GM12891 (cell line): ENCODE results near the gene FAM89A.
"Not testable (repeated sequence)": the region's sequence is repeated elsewhere in the genome, so short reads cannot be mapped to it uniquely, and the experiment has no call there.

Experiments
- POLR2A ChIP-seq: IDR thresholded peaks from 2 replicates; pipeline ENCODE4 v1.6.1; 2011; ENCODE audit warnings: low read depth, low read length, control low read depth
- POLR2AphosphoS5 ChIP-seq: IDR thresholded peaks from 2 replicates; pipeline ENCODE4 v1.6.1; 2011; ENCODE audit warnings: low read depth, low read length, control low read depth
- TAF1 ChIP-seq: IDR thresholded peaks from 2 replicates; pipeline ENCODE4 v1.6.1; 2011; ENCODE audit warnings: low read depth, low read length, control low read depth

DNA sequence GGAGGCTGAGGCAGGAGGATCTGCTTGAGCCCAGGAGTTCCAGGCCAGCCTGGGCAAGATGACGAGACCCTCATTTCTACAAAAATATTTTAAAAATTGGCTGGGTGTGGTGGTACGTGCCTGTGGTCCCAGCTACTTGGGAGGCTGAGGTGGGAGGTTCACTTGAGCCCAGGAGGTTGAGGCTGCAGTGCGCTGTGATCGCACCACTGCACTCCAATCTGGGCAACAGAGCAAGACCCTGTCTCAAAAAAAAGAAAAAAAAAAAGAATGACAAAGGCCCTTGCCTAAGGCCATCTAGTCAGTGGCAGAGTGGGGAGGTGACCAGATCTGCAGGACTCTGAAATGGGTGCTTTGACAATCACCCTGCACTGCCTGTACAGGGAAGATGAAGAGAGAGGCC lies 10.8 kb downstream of the FAM89A start:
- TF ChIP-seq POLR2AphosphoS5, POLR2A, TAF1: not testable (repeated sequence)
